ENCODE results near the gene GRK4.

GRCh38 chr4:3039706-3040366 lies 76.5 kb downstream of the GRK4 start:
- TF ChIP-seq, protein P1, sequence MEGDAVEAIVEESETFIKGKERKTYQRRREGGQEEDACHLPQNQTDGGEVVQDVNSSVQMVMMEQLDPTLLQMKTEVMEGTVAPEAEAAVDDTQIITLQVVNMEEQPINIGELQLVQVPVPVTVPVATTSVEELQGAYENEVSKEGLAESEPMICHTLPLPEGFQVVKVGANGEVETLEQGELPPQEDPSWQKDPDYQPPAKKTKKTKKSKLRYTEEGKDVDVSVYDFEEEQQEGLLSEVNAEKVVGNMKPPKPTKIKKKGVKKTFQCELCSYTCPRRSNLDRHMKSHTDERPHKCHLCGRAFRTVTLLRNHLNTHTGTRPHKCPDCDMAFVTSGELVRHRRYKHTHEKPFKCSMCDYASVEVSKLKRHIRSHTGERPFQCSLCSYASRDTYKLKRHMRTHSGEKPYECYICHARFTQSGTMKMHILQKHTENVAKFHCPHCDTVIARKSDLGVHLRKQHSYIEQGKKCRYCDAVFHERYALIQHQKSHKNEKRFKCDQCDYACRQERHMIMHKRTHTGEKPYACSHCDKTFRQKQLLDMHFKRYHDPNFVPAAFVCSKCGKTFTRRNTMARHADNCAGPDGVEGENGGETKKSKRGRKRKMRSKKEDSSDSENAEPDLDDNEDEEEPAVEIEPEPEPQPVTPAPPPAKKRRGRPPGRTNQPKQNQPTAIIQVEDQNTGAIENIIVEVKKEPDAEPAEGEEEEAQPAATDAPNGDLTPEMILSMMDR (IDR thresholded peaks at IDR 0.05; ENCODE audit: borderline replicate concordance, extremely low read depth, low read length, poor library complexity, severe bottlenecking): no peak
- TF ChIP-seq EZH2 (IDR thresholded peaks at IDR 0.05; ENCODE audit: borderline replicate concordance, low read depth, low read length, severe bottlenecking): no peak

Measured in DND-41 (cell line).